Stimulated activated CD4-positive, alpha-beta T cell treated with anti-CD3 and anti-CD28 coated beads, Interleukin-2, amount 100 ng/mL, for 4 hours (primary cell): ENCODE measurements around the gene RASSF9.

Source experiments
- DNase-seq: peaks from one replicate; pipeline ENCODE4 v3.0.0-alpha.2; 2020; ENCODE audit warnings: low read depth

RASSF9 gene

DNA sequence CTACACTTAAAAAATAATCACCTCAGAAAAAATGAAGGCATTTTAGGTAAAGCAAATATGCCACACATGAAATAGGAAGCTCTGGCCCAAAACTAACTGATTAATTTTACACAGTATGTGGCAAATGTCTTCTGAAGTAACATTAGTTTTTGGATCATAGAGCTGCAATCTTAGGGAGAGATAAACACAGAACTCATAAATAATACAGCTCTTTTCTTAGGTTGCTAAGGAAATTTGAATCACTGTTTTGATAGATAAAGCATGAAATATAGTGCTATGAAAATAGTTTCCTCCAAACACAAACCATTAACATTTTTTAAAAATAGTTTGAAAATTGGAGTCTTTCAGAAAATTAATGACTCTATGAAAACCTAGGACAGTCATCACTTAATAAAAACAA is 15.0 kb downstream of the RASSF9 start:
- no peak for DNase-seq

DNA sequence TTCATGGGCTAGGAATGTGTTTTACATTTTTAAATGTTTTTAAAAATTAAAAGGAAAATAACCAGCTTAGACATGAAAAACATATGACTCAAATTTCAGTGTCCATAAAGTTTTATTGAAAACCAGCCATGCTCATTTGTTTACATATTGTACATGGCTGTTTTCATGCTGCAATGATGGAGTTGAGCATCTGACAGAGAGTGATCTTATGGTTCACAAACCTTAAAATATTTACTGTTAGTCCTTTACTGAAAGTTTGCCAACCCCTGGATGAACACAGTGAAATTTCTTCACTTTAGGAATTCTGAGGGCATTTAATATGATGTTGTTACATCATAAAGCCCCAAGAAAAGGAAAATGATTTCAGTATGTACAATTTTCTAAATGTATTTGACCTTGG is 16.1 kb downstream of the RASSF9 start:
- DNase-seq = no peak

DNA sequence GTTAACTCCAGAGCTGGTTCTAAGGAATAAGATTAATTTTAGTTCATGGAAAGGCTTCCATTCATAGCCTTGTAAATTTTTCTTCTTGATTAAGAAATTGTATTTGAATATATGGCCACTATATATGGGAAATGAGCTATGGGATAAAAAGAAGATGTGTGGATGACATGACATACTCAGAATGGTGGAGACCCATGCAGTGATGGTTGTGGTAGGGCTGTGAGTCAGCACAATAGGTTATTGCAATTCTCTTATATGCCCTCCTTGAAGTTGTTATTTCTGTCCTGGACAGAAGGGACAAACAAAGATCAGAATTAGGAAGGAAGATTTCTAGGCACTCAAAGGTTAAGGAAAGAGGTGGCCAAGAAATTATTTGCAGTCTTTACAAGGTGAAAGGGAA is 21.5 kb downstream of the RASSF9 start:
- DNase-seq = no peak

DNA sequence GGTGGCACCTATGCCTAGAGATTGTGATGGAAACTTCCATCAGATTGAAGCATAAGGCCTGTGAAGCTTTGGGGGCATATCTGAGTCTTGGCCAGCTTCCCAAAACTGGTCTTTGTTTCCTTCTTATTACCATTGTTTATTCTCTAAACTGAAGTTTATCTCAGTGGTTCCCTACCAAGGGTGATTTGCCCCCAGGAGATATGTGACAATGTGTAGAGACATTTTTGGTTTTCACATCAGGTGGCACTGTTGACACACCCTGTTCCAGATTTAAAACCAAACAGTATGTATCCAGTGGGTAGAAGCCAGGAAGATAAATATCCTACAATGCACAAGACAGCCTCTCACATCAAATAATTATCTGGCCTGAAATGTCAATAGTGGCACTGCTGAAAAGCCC is 22.1 kb downstream of the RASSF9 start:
- no peak for DNase-seq

- no peak for DNase-seq
These were observed 26.7 kb downstream of the RASSF9 start for GRCh38 chr12:85809500-85809899.

- DNase-seq = no peak
These were observed 28.5 kb downstream of the RASSF9 start for GRCh38 chr12:85807730-85808129.

GRCh38 chr12:85805654-85806053 is 30.6 kb downstream of the RASSF9 start:
- DNase-seq = no peak

- no peak for DNase-seq
These were observed 31.5 kb downstream of the RASSF9 start for GRCh38 chr12:85804663-85805062.

DNA sequence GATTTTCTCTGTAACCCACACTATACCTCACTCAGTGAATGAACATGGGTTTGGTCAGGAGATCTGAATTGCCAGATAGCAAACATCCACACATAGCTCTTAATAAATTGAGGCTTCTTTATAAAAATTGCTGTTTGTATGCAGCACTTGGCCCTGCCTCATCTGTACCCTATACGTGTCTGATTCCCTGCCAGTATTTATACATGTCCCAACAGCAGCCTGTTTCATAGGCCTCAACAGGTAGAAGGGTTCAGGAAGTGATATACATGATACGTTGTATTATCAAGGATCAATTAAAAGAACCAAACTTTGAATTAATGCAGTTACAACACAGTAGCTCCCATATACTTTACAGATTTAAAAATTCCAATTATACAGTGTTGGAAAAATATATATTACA is 32.3 kb downstream of the RASSF9 start:
- DNase-seq = no peak

- DNase-seq = no peak
These were observed 33.0 kb downstream of the RASSF9 start for GRCh38 chr12:85803231-85803630.

DNA sequence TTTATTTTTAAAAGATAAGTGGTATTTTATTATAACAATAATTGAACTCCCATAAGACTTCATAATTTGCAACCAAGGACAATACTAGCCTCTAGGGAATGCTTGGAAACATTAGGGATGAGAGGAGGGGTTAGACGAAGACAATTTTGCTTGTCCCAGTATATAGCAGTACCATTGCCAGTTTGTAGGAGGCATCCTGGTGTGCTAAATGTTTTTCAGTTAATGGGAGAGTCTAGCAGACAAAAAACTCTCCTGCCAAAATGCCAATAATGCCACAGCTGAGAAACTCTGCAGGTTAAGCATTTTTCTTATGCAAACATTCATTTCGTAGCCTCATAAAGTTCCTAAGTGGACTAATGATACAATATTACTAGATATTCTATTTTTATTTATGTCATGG is 38.1 kb downstream of the RASSF9 start:
- no peak for DNase-seq

DNA sequence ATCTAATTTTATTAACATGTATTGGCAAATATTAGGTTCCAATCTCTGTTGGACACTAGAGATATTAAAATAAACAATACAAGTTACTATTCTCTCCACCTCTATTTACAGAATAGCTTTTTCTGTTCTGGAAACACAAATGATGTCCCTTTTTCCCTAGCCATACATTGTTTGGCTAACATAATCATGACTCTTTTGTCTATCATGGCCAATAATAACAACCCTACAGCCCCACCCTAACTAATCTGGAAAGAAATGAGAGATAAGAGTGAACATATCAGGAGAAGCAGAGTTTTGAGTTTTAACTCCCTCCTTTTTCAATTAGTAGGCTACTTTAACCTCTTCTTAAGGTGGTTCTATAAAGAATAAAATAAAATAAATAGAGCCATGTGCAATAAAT is 40.2 kb downstream of the RASSF9 start:
- DNase-seq = no peak

- no peak for DNase-seq
These were observed 41.7 kb downstream of the RASSF9 start for GRCh38 chr12:85794531-85794930.

DNA sequence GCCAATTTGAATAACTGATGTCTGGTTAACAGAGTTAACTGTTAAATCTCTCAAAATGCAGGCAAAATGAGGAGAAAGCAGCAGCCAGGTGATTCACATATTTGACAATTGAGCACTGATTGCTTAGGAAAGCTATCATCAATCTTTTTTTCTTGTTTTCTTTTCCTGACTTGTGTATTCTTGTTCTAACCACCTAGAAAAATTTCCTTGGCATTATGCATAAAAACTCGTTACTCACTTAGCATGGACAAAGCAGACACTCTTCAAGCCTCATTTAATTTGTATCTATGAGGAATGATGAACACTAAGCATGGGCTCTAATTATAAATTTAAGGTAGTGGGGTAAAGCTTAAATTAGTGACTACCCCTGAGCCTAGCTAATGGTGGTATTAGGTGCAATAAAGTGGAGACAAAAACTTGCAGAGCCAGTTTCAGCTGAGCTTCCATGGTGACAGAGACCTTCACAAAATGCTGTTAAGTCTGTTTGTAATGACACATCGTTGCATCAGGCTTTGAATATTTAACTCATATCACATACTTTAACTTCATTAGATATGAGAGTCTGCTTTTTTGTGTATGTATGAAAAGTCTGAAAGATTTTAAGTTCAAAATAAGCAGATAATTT is 52.0 kb downstream of the RASSF9 start:
- no peak for DNase-seq

- no peak for DNase-seq
These were observed 53.5 kb downstream of the RASSF9 start for GRCh38 chr12:85782711-85783110.

- DNase-seq = no peak
These were observed 54.4 kb downstream of the RASSF9 start for GRCh38 chr12:85781766-85782165.

- DNase-seq = no peak
These were observed 56.4 kb downstream of the RASSF9 start for GRCh38 chr12:85779768-85780167.

DNA sequence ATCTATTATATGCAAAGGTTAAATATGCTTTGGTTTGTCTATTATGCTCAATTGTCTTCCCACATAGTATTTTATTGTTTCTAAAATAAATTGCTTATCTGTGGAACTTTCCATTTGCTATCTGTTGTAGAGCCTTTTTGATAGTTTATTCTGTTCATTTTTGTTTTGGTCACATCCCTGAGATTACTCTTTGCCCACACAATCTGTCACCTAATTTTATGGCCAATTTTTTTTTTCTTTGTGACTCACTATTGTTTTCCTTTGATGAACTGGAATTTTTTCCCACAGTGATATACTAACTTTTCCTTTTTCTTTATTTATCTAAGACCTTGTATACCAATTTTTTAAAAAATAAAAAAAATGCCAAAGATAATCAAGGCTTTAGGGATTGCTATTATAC is 61.1 kb downstream of the RASSF9 start:
- no peak for DNase-seq

DNA sequence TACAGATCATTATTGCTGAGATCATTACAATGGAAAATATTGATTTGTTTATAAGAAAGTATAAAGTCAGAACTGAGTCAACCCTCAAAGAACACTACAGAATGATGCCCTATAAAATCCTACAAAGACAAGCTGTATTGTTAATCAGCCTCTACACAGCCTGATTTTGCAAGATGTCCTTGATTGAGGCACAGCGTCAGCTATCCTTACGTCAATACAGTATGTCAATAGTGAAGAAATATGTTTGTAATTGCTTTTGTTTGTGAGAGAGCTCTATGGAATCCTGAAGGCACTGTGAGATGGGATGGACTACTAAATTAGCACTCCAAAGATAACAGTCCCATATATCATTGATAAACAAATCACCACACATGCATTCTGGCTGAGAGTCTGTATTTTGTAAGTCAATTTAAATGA is 70.7 kb downstream of the RASSF9 start:
- DNase-seq = no peak

GRCh38 chr12:85759623-85760022 is 76.6 kb downstream of the RASSF9 start:
- DNase-seq = no peak

- DNase-seq = no peak
These were observed 77.1 kb downstream of the RASSF9 start for GRCh38 chr12:85759091-85759490.

GRCh38 chr12:85755760-85756159 is 80.4 kb downstream of the RASSF9 start:
- no peak for DNase-seq
